ENCODE measurements around the gene PDE4B.
"Not testable (repeated sequence)": the region's sequence is repeated elsewhere in the genome, so short reads cannot be mapped to it uniquely, and the experiment has no call there.

Gene PDE4B

GRCh38 chr1:65814752-65815151 is 22.1 kb downstream of the PDE4B start:
- DNase-seq (ENCODE audit: low spot score), result no peak

GRCh38 chr1:65817891-65818290 is 25.2 kb downstream of the PDE4B start:
- no peak for DNase-seq (ENCODE audit: low spot score)

GRCh38 chr1:65818966-65819365 is 26.3 kb downstream of the PDE4B start:
- DNase-seq (ENCODE audit: low spot score), result no peak

DNA sequence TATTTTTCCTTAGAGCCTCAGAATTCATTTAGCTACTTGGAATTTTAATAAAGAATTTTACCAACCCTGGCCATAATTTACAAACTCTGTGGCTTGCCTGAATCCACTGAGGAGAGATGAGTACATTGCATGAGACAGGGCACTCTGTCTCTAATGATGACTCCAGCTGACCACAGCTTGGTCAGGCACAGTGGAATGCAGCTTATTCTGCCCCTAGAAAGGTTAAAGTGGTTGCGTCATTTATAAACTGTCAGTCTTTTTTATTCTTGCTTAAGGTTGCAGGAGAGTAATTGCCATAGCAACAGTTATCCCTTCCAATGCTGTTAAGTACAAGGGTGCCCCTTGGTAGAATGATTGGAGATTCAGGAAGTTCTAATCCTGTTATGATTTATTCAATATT is 28.3 kb downstream of the PDE4B start:
- DNase-seq (ENCODE audit: low spot score), result peak; percentile 85

- no peak for DNase-seq (ENCODE audit: low spot score)
Measured at GRCh38 chr1:65821386-65821785, 28.7 kb downstream of the PDE4B start.

- no peak for DNase-seq (ENCODE audit: low spot score)
Measured at GRCh38 chr1:65824103-65824502, 31.4 kb downstream of the PDE4B start.

DNA sequence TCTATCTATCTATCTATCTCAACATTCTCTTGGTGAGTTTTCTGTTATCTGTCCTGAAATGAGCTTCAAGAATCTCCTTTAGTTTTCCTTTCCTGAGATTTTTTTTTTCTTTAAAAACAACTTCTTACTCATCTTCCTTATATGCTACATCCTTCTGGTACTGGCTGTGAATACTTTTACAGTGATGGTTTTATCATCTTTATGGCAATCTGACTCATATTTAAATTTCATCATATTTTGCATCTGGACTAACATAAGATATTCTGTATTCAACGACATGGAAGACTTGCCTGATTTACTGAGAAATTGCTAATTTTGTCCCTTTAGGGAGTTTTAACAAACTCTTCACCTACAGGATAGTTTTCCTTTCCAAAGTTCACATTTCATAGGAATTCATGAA is 33.0 kb downstream of the PDE4B start:
- no peak for DNase-seq (ENCODE audit: low spot score)

DNA sequence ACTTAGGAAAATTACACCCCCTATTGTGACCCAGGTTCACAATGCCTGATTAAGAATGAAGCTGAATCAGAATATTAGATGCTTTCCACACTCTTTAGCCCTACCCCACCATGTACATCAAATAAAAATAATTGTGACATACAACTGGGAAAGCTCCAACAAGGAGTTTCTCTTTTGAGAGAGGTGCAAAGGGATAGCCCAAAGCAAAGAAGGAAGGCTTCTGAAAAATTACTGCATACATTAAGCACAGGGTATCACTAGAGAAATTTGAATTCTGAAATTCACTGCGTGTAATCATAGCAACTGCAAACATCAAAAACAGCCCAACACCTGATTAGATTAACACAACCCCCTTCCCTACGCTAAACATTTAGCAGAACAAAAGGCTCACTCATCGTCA is 34.1 kb downstream of the PDE4B start:
- DNase-seq (ENCODE audit: low spot score), result no peak

DNA sequence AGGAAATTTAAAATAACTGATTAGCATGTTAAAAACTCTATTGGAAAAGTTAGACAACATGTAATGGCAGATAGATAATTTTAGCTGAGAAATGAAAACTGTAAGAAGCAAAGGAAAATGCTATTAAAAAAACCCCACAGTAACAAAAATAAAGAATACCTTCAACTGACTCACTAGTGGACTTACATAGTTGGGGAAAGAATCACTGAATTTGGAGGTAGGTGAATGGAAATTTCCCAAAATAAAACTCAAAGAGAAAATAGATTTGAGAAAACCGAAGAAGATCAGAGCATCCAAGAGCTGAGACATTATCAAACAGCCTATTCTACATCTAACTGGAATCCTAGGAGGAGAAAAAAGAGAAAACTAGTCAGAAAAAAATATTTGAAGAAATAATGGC is 34.7 kb downstream of the PDE4B start:
- DNase-seq (ENCODE audit: low spot score), result no peak

GRCh38 chr1:65830306-65830705 is 37.6 kb downstream of the PDE4B start:
- DNase-seq (ENCODE audit: low spot score), result peak; percentile 18

DNA sequence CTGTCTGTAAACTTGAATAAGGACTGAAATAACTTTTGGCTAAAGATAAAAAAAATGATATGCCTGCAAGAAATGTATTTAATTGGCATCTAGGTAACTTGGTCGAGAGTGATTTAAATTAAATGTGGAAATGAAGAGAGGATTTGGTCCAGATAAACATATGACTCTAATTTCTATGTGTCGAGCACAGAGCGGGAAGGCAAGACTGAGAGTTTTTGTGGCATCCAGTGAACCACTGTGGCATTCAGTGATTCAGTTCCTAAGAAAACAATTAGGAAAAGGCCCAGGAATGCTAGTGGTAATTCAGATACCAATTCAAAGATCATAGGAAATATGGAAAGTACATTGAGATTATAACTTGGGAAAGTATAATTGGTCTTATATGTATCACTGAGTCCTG is 39.6 kb downstream of the PDE4B start:
- DNase-seq (ENCODE audit: low spot score), result peak; percentile 10

- DNase-seq (ENCODE audit: low spot score), result no peak
Measured at GRCh38 chr1:65836686-65837085, 44.0 kb downstream of the PDE4B start.

- no peak for DNase-seq (ENCODE audit: low spot score)
Measured at GRCh38 chr1:65840683-65841082, 48.0 kb downstream of the PDE4B start.

DNA sequence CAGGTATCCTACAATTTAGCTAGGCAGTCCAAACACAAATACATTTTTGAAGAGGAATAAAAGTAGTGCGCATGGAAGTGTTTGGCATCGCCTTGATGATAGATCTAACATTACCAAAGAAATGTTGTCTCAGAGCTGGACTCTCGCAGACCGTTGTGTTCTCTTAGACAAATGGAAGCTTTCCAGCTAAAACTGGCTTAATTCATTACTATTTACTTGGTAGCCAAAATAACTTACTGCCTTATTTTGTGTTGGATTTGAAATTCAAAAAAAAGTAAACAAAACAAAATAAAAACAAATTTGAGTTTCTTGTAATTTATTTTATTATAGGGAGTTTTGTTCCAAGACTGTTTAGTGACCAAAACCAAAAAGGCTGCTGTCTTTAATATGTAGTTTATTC is 51.6 kb downstream of the PDE4B start:
- no peak for DNase-seq (ENCODE audit: low spot score)

GRCh38 chr1:65844821-65845534 is 52.3 kb downstream of the PDE4B start:
- no peak for DNase-seq (ENCODE audit: low spot score)

GRCh38 chr1:65845535-65846060 is 52.9 kb downstream of the PDE4B start:
- no peak for DNase-seq (ENCODE audit: low spot score)

DNA sequence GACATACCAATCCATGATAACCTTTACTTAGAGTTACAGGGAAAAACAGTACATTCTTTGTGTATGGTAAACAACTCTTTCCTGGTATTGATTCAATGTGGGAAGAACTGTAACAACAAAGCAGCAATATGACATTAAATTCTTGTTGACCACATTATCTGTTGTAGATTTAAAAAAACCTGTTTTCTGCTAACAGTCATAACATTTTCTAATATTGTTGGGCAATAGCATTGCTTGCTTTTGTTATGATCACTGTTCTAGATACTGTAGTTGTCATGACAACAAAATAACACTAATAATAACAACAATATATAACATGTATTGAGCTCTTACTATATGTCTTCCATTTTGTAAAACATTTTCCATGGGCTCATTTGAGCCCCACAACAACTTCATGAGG is 54.2 kb downstream of the PDE4B start:
- DNase-seq (ENCODE audit: low spot score), result no peak

DNA sequence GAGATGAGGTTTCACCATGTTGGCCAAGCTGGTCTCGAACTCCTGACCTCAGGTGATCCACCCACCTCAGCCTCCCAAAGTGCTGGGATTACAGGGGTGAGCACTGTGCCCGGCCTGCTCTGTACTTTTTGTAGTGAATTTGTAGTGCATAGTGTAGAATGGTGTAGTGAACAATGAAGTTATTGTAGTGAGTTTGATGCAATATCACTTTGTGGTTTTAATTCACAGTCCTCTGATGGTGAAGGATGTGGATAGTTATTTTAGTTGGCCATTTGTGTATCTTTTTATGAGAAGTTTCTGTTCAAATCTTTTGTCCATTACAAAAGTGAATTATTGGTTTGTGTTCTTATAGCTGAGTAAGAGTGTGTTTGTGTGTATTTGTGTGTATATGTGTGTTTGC is 57.6 kb downstream of the PDE4B start:
- no peak for DNase-seq (ENCODE audit: low spot score)

DNA sequence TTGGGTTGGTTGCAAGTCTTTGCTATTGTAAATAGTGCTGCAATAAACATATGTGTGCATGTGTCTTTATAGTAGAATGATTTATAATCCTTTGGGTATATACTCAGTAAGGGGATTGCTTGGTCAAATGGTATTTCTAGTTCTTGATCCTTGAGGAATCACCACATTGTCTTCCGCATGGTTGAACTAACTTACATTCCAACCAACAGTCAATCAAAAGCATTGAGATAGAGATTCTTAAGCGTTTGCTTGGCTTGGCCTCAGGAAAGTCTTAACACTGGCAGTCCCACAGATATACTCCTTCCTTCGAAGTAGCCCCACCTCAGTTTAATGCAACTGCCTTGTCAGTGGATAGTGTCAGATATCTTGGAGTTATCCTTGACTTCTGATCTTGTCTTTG is 63.9 kb downstream of the PDE4B start:
- DNase-seq (ENCODE audit: low spot score), result peak; percentile 38

DNA sequence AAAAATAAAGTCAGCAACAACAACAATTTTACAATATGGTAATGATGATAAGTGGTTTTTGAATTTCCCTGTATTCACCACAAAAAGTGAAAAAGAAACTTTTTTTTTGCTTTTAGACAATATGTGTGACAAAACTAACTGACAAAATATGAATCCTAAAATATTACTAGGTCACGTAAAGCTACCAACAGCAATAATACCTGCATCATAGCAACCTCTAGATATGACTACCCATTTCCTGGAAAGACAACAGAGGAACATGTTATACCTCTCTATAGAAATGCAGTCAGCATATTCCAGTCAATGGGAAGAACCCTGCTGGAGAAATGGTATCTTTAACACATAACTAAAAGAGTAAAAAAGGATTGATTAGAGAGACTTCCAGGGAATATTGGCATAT is 73.7 kb downstream of the PDE4B start:
- no peak for DNase-seq (ENCODE audit: low spot score)

DNA sequence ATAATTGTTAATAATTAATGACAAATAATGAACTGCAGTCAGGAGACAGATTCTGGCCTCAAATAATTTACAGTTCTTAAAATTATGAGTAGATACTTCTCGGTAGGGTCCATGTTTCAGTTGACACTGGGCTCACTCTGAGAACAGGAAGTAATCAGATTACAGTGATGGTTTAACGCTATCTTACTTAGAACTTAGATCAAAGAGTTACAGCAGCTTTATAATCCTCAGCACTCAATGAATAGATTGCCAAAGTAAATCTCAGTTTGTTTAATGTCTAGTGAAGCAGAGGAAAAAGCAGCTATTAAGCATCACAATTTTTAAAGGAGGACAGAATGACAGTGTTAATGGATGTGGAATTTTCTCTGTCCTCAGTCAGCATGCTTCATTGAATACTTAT is 79.6 kb downstream of the PDE4B start:
- no peak for DNase-seq (ENCODE audit: low spot score)

DNA sequence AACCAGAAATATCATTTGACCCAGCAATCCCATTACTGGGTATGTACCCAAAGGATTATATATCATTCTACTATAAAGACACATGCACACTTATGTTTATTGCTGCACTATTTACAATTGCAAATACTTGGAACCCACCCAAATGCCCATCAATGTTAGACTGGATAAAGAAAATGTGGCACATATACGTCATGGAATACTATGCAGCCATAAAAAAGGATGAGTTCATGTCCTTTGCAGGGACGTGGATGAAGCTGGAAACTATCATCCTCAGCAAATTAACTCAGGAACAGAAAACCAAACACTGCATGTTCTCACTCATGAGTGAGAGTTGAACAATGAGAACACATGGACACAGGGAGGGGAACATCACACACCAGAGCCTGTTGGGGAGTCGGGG is 85.6 kb downstream of the PDE4B start:
- DNase-seq (ENCODE audit: low spot score), result not testable (repeated sequence)

GRCh38 chr1:65880611-65881010 is 87.9 kb downstream of the PDE4B start:
- no peak for DNase-seq (ENCODE audit: low spot score)

DNA sequence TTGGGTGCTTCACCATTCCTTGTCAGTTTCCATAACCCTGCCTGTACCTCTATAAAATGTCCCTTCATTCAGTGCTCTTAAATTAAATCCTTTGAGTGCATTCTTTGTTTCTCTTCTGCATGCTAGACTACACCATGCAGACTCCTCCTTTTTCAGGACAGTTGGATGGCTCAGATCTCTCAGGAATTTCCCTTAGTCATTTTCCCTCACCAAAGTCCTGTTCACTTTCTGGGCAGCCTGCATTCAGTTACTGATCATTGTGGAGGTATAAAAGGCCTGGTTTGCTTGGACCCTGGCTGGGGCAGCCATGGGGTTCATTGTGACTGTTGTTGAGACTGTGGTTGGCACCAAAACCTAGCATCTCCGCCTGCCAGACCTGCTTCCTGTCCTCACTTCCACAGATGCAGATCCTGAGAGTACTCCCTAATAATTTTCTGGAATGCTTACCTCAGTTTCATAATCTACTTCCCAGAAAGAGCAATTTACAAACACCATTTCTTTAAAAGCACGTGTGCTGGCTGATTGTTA is 88.4 kb downstream of the PDE4B start:
- peak; percentile 46 for DNase-seq (ENCODE audit: low spot score)

All from kidney tubule cell (primary cell).